Choroid plexus epithelial cell (primary cell): ENCODE data around the gene TMEM236.

Source experiments
- DNase-seq: peaks from one replicate; pipeline ENCODE4 v3.0.0-alpha.2; 2010; ENCODE audit warnings: low read depth
- H3K4me3 ChIP-seq: 2 replicates; pipeline ENCODE4 v1.5.1; 2011; ENCODE audit warnings: low read depth, mild to moderate bottlenecking, control low read depth, low read length, moderate library complexity
- TF ChIP-seq, protein P1 (sequence below): conservative IDR thresholded peaks from 2 replicates; pipeline ENCODE4 v1.5.1; 2011; ENCODE audit warnings: low read depth, mild to moderate bottlenecking, control low read depth, inconsistent platforms, low read length, moderate library complexity

Gene TMEM236

DNA sequence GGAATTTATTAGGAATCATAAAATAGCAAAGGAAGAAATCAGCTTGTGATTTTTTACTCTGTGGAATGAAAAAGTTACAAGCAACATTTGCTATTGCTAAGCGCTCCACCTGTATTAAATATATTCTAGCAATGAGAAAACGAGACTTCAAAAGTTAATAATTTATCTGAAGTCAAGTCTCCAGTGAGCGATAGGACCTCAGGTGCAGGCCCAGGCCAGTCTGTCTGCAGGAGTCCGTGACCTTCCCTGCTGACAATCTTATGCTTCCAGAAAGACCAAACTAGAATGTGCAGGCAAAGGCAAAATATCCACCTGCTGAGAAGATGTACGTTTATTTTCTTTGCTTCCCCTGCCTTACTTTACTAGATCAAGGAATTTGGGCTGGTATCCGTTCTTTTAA is 79.9 kb downstream of the TMEM236 start:
- H3K4me3 ChIP-seq, result no peak overlapping the region
- TF ChIP-seq, protein P1, sequence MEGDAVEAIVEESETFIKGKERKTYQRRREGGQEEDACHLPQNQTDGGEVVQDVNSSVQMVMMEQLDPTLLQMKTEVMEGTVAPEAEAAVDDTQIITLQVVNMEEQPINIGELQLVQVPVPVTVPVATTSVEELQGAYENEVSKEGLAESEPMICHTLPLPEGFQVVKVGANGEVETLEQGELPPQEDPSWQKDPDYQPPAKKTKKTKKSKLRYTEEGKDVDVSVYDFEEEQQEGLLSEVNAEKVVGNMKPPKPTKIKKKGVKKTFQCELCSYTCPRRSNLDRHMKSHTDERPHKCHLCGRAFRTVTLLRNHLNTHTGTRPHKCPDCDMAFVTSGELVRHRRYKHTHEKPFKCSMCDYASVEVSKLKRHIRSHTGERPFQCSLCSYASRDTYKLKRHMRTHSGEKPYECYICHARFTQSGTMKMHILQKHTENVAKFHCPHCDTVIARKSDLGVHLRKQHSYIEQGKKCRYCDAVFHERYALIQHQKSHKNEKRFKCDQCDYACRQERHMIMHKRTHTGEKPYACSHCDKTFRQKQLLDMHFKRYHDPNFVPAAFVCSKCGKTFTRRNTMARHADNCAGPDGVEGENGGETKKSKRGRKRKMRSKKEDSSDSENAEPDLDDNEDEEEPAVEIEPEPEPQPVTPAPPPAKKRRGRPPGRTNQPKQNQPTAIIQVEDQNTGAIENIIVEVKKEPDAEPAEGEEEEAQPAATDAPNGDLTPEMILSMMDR, result no peak
- no peak for DNase-seq

GRCh38 chr10:17833656-17834055 is 81.7 kb downstream of the TMEM236 start:
- TF ChIP-seq, protein P1, result no peak
- H3K4me3 ChIP-seq, result no peak overlapping the region
- no peak for DNase-seq

DNA sequence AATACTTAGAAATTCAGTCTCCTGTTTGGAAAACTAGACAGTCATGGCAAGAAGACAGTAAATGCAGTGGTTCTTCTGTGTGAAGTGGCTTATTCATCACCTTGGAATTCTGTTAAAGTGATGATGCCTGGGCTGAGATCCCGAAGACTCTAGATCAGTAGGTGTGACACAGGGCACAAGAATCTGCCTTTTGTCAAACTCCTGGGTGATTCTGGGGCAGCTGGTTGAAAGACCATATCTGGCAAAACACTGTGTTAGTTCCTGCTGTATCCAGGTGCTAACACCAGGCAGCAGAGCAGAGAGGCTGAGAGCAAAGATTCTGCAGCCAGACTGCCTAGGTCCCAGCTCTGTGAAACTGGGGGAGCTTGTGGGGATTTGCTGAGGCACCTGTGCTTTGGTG is 83.7 kb downstream of the TMEM236 start:
- H3K4me3 ChIP-seq, result no peak overlapping the region
- TF ChIP-seq, protein P1, result no peak
- DNase-seq, result peak; percentile 60

GRCh38 chr10:17836942-17837341 is 84.9 kb downstream of the TMEM236 start:
- TF ChIP-seq, protein P1, result no peak
- peak; percentile 69 for DNase-seq
- peak overlapping the region; percentile 37 for H3K4me3 ChIP-seq

DNA sequence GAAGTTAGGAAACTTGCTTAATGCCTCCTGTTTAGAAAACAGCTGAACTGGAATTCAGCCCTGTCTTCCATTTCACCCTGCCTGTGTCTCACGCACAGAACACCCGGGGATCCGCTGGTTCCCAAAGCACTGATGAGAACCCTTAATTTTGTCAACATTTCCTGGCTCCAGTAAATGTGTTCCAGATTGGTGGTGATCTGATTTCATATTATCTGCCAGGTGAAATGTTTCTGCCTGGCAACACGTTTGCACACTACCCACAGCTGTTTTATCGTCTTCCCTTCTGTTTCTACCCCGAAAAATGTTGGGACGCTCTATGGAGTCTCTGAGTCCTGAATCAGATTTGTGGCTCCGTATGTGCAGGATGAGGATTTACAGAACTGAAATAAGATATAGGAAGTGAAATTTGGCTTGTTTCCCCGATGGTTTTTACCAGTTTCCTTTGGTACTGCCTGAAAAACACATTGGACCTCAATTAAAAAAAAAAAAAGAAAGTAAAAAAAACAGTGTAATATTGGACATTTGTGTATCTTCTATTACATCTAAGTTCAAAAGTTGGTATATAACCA is 86.2 kb downstream of the TMEM236 start:
- DNase-seq, result no peak
- TF ChIP-seq, protein P1, result no peak
- no peak overlapping the region for H3K4me3 ChIP-seq

DNA sequence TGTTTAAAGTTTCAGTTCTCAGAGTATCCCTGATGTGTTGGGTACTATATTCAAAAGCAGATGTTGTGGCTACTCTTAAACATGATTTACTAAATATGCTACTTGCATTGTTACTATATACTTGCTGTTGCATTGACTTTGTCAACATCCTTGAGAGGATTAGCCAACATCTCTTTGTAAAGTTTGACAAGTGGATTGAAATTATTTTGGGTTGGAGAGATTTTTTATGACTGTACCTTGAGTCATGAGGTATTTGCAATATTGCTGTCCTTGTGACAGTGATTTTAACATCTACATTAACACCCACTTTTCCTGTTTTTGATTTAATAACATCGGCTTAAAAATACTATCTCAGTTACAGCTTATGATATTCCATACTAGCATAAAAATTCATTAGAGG is 89.0 kb downstream of the TMEM236 start:
- TF ChIP-seq, protein P1, result no peak
- no peak for DNase-seq
- H3K4me3 ChIP-seq, result no peak overlapping the region

GRCh38 chr10:17842641-17843040 is 90.6 kb downstream of the TMEM236 start:
- no peak for DNase-seq
- H3K4me3 ChIP-seq, result no peak overlapping the region
- TF ChIP-seq, protein P1, result no peak
